Uterine smooth muscle cell (primary cell): Measurements from ENCODE around the gene ZNF224. TPM values are rescaled to one million over a fixed set of nuclear protein-coding genes. Genes with fewer than 3 reads are reported as not detected.

Experiments used
- total RNA-seq: library from RNA; depleted of rRNA; stranded (reverse); fragments of >200 nt; gene quantifications from 2 replicates; pipeline ENCODE4 v1.2.3, GENCODE V29; 2014

ZNF224 gene
- total RNA-seq = 20.5 and 21.2 TPM in 2 replicates

GRCh38 chr19:44093931-44094765 is at the start of gene ZNF224:
Gene ZNF224, plus strand, starts transcription at chr19:44094361. Its CDS starts 3,513 bp downstream, at chr19:44097874.

GRCh38 chr19:44051650-44052402 is 42.3 kb upstream of the ZNF224 start, which contains the start of gene ZNF223:
Gene ZNF223, plus strand, starts transcription at chr19:44052036. Its CDS starts 3,141 bp downstream, at chr19:44055177.

GRCh38 chr19:44071824-44072542 is 22.2 kb upstream of the ZNF224 start, which contains the start of gene ZNF284:
Gene ZNF284, plus strand, starts transcription at chr19:44072159. Its CDS starts 4,231 bp downstream, at chr19:44076390.

GRCh38 chr19:44113138-44113783 is 19.1 kb downstream of the ZNF224 start, which contains the start of gene ZNF225:
Gene ZNF225, plus strand, starts transcription at chr19:44113399. Its CDS starts 2,429 bp downstream, at chr19:44115828.

GRCh38 chr19:44141191-44142058 is 47.3 kb downstream of the ZNF224 start, which contains the start of gene ZNF234:
Gene ZNF234, plus strand, starts transcription at chr19:44141554. Its CDS starts 3,079 bp downstream, at chr19:44144633.

Other genes starting within 250 kb of the ZNF224 start
- 2.2 and 5.7 TPM in 2 replicates for gene ZNF404, start 210.4 kb upstream of the ZNF224 start, total RNA-seq
- 14.1 and 17.3 TPM in 2 replicates for gene ZNF45, start 159.1 kb upstream of the ZNF224 start, total RNA-seq
- gene ZNF221, start 143.1 kb upstream of the ZNF224 start, total RNA-seq = 8.7 and 9.2 TPM in 2 replicates
- gene ZNF155, start 110.2 kb upstream of the ZNF224 start, total RNA-seq = 7.6 and 11.4 TPM in 2 replicates
- gene ZNF230, start 91.4 kb upstream of the ZNF224 start, total RNA-seq = 3.0 and 3.1 TPM in 2 replicates
- gene ZNF222, start 69.0 kb upstream of the ZNF224 start, total RNA-seq = 7.5 and 7.9 TPM in 2 replicates
- gene ZNF223, start 42.3 kb upstream of the ZNF224 start, total RNA-seq = 3.7 and 4.1 TPM in 2 replicates
- gene ZNF284, start 22.2 kb upstream of the ZNF224 start, total RNA-seq = 2.4 and 2.9 TPM in 2 replicates
- gene ZNF225, start 19.0 kb downstream of the ZNF224 start, total RNA-seq = 5.9 and 6.7 TPM in 2 replicates
- 12.3 and 14.6 TPM in 2 replicates for gene ZNF234, start 47.2 kb downstream of the ZNF224 start, total RNA-seq
- gene ZNF226, start 70.7 kb downstream of the ZNF224 start, total RNA-seq = 14.6 and 16.6 TPM in 2 replicates
- gene ZNF227, start 118.2 kb downstream of the ZNF224 start, total RNA-seq = 19.3 and 20.5 TPM in 2 replicates
- gene ZNF233, start 165.5 kb downstream of the ZNF224 start, total RNA-seq = 0.55 and 0.87 TPM in 2 replicates
- 2.4 and 3.2 TPM in 2 replicates for gene ZNF235, start 210.7 kb downstream of the ZNF224 start, total RNA-seq